ENCODE data around the gene STS. TPM values are rescaled to one million over a fixed set of nuclear protein-coding genes. Genes with fewer than 3 reads are reported as not detected.

STS gene
- total RNA-seq, 1 experiment from 2014 or later, result 3.3 TPM

DNA sequence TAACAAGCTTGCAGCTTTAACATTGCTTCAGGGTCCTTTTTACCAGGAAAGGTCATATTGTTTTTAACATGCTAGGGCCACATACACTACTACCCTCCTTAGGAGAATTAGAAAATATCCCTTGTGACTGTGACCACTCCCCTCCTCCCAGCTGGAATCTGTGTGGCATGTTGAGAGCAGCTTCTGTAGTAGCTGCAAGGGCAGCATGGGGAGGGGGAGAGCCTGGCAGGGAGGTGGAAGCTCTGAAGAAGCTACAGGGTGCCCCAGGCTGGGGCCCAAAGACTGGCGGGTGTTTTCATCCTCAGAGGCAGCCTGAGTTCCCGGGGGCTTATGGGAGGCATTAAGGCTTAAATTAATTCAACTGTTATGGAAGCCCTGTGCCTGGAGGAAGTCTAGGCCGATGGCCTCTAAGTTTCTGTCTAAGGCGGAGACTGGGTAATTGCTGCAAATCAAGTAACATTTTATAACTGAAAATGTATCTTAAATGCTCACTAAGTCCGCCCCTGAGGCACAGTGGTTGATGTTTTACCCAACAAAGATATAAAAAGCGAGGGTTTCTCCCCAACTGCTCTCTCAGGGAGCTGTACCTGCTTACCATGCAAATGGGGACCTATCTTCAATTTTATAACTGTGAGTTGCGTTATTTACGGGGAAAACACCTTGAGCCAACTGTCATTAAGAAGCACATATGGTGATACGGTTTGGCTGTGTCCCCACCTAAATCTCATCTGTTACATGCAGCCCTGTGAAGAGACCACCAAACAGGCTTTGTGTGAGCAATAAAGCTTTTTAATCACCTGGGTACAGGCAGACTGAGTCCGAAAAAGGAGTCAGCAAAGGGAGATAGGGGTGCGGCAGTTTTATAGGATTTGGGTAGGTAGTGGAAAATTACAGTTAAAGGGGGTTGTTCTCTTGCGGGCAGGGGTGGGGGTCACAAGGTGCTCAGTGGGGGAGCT is 37.4 kb upstream of the STS start:
- H3K27ac ChIP-seq, result peak overlapping the region; percentile 51
- no peak overlapping the region for H2AFZ ChIP-seq
- intact Hi-C loops (cut with micrococcal nuclease; ENCODE audit: unreplicated experiment), result no loop called here
- H3F3A ChIP-seq (ENCODE audit: insufficient read depth, low read depth), result peaks cover 3% of the 10 kb centered on the region; the same call in 1 of the 2 replicates
- ChIA-PET CTCF (interaction anchor here (0.6 kb wide), 1 partner anchor 30 kb away, joined by 3 read pairs; no protein-coding TSS in a partner anchor), POLR2A (ENCODE audit: unreplicated experiment) (interaction anchor here (0.6 kb wide), 1 partner anchor 401 kb away, joined by 10 read pairs; no protein-coding TSS in a partner anchor)
- no peaks in the 10 kb centered on the region for H3K9me3 ChIP-seq (ENCODE audit: insufficient read depth, low read depth)
- BruUV-seq (replicated peaks), result no TSS peak
- no peak overlapping the region for H3K4me3 ChIP-seq
- H3K4me1 ChIP-seq (replicated peaks; ENCODE audit: insufficient read depth), result peaks cover 26% of the 10 kb centered on the region
- H3K9me2 ChIP-seq (ENCODE audit: insufficient read depth), result no peaks in the 10 kb centered on the region
- H3K79me2 ChIP-seq (ENCODE audit: low read depth), result peaks cover 30% of the 10 kb centered on the region
- no peak for DNase-seq
- no peak for TF ChIP-seq CTCF (conservative IDR thresholded peaks at IDR 0.05)
- H3K27me3 ChIP-seq (ENCODE audit: insufficient read depth, low read depth), result no peaks in the 10 kb centered on the region
- no peaks in the 10 kb centered on the region for H3K36me3 ChIP-seq (ENCODE audit: low read depth)
- H3K4me2 ChIP-seq, result peak overlapping the region; percentile 9
- H4K20me1 ChIP-seq (ENCODE audit: insufficient read depth), result no peaks in the 10 kb centered on the region

GRCh38 chrX:7110821-7111276 is 36.7 kb upstream of the STS start:
- CTCF ChIA-PET, result interaction anchor here (0.6 kb wide), 1 partner anchor 29 kb away, joined by 3 read pairs; no protein-coding TSS in a partner anchor
- no peaks in the 10 kb centered on the region for H3K9me3 ChIP-seq (ENCODE audit: insufficient read depth, low read depth)
- H3K27ac ChIP-seq, result peak overlapping the region; percentile 51
- H3K9me2 ChIP-seq (ENCODE audit: insufficient read depth), result no peaks in the 10 kb centered on the region
- H4K20me1 ChIP-seq (ENCODE audit: insufficient read depth), result no peaks in the 10 kb centered on the region
- no peak overlapping the region for H2AFZ ChIP-seq
- DNase-seq, result peak in 1 of 2 experiments; percentile 74
- H3K27me3 ChIP-seq (ENCODE audit: insufficient read depth, low read depth), result no peaks in the 10 kb centered on the region
- peak overlapping the region; percentile 9 for H3K4me2 ChIP-seq
- POLR2A ChIA-PET (ENCODE audit: unreplicated experiment), result interaction anchor here (0.6 kb wide), 1 partner anchor 402 kb away, joined by 10 read pairs; no protein-coding TSS in a partner anchor
- BruUV-seq (replicated peaks), result no TSS peak
- H3K4me1 ChIP-seq (replicated peaks; ENCODE audit: insufficient read depth), result peaks cover 26% of the 10 kb centered on the region
- peaks cover 3% of the 10 kb centered on the region; the same call in 1 of the 2 replicates for H3F3A ChIP-seq (ENCODE audit: insufficient read depth, low read depth)
- H3K79me2 ChIP-seq (ENCODE audit: low read depth), result peaks cover 37% of the 10 kb centered on the region
- TF ChIP-seq CTCF (conservative IDR thresholded peaks at IDR 0.05), result no peak
- no peaks in the 10 kb centered on the region for H3K36me3 ChIP-seq (ENCODE audit: low read depth)
- no peak overlapping the region for H3K4me3 ChIP-seq
- intact Hi-C loops (cut with micrococcal nuclease; ENCODE audit: unreplicated experiment), result no loop called here

DNA sequence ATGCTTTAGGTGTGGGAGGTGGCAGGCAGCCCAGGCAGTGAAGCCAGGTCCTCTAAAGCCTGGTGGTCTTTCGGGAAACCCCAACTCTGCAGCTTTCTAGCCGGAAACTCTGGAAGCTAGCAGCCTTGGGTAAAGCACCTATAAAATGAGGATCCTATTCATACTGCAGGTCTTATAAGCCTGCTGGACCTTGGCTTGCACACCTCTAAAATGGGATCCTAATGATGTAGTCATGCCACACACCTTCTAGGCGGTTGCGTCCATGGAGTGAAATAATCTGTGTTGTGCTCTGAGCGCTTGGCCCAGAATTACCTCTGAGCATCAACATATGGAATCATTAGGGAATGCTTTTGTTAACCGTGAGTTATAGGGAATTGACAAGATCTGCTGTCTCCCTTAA is 36.0 kb upstream of the STS start:
- H4K20me1 ChIP-seq (ENCODE audit: insufficient read depth), result no peaks in the 10 kb centered on the region
- H3K9me2 ChIP-seq (ENCODE audit: insufficient read depth), result no peaks in the 10 kb centered on the region
- H3K27ac ChIP-seq, result peak overlapping the region; percentile 51; the same call in 1 of the 2 replicates
- no peaks in the 10 kb centered on the region for H3K9me3 ChIP-seq (ENCODE audit: insufficient read depth, low read depth)
- H3K4me1 ChIP-seq (replicated peaks; ENCODE audit: insufficient read depth), result peaks cover 26% of the 10 kb centered on the region
- no peaks in the 10 kb centered on the region for H3K27me3 ChIP-seq (ENCODE audit: insufficient read depth, low read depth)
- no peak overlapping the region for H3K4me3 ChIP-seq
- no peak for DNase-seq
- ChIA-PET POLR2A (ENCODE audit: unreplicated experiment) (no interaction called here), CTCF (no interaction called here)
- H3K36me3 ChIP-seq (ENCODE audit: low read depth), result no peaks in the 10 kb centered on the region
- peaks cover 3% of the 10 kb centered on the region; the same call in 1 of the 2 replicates for H3F3A ChIP-seq (ENCODE audit: insufficient read depth, low read depth)
- TF ChIP-seq EZH2 (IDR thresholded peaks at IDR 0.05; ENCODE audit: low read depth), result no peak
- TF ChIP-seq CTCF (conservative IDR thresholded peaks at IDR 0.05), result no peak
- no peak overlapping the region for H2AFZ ChIP-seq
- no TSS peak for BruUV-seq (replicated peaks)
- intact Hi-C loops (cut with micrococcal nuclease; ENCODE audit: unreplicated experiment), result no loop called here
- peaks cover 41% of the 10 kb centered on the region for H3K79me2 ChIP-seq (ENCODE audit: low read depth)
- no peak overlapping the region for H3K4me2 ChIP-seq

Data from PC-9 (cell line).